ENCODE results near the gene ACE.

- no peak for TF ChIP-seq CTCF (IDR thresholded peaks at IDR 0.05)
- no peak for TF ChIP-seq POLR2A (IDR thresholded peaks at IDR 0.05)
Measured at GRCh38 chr17:63544467-63545301, 67.8 kb downstream of the ACE start.
